HepG2 (cell line): ENCODE data around the gene SSNA1. TPM values are rescaled to one million over a fixed set of nuclear protein-coding genes. Genes with fewer than 3 reads are reported as not detected.

Experiments used
- ATAC-seq: fragments of 200-7000 bp; cut with Tn5 transposase; 3 replicates; pipeline ENCODE4 v1.9.1; 2020; ENCODE audit warnings: mild to moderate bottlenecking, moderate library complexity
- BruUV-seq: library from RNA; stranded (reverse); fragments of 400-500 nt; replicated peaks from 2 replicates; lab custom pipeline; 2021; lab: Mats Ljungman, UMichigan
- CTCF ChIA-PET: fragments of 300-600 bp; formaldehyde crosslinking; extraction: SDS; loops from one replicate; lab custom pipeline; 2021; ENCODE audit warnings: low total read pairs, inconsistent platforms, low intra/inter-chr PET ratio; lab: Yijun Ruan, JAX
- POLR2A ChIA-PET: fragments of 350-600 bp; sonication (Branson Sonifier 250); formaldehyde crosslinking; loops from one replicate; lab custom pipeline; 2020; ENCODE audit warnings: antibody characterized with exemption, inconsistent platforms; lab: Yijun Ruan, JAX
- DNase-seq: peaks from one replicate; pipeline ENCODE4 v3.0.0-alpha.2; 2015; ENCODE audit warnings: low spot score
- FAIRE-seq: peaks from 3 replicates; lab custom pipeline; 2011; peaks lifted over from hg19 to GRCh38; lab: Jason Lieb, UNC
- H2AFZ ChIP-seq: one replicate; pipeline ENCODE4 v1.6.1; 2011; ENCODE audit warnings: low read length, inconsistent platforms
- H3K27ac ChIP-seq: fragments of 300-600 bp; 3 replicates; pipeline ENCODE4 v1.8.0; 2011; ENCODE audit warnings: mixed run types, mild to moderate bottlenecking, mixed read lengths, low read length, inconsistent platforms; ENCODE audit not compliant: insufficient read depth; ENCODE audit errors: extremely low read length
- H3K27me3 ChIP-seq, 2 experiments: fragments of 200-600 bp in 1 of 2; 2 replicates in 1 of 2; 3 replicates in 1 of 2; pipeline versions ENCODE4 v1.6.0 to v1.8.0; 2011; ENCODE audit warnings: low read length in 2 of 2, mild to moderate bottlenecking in 2 of 2, moderate library complexity in 2 of 2, inconsistent platforms in 1 of 2; ENCODE audit not compliant: insufficient read depth in 2 of 2, control insufficient read depth in 1 of 2
- H3K36me3 ChIP-seq, 2 experiments: fragments of 200-600 bp in 1 of 2; replicated peaks in 1 of 2; 2 replicates in 1 of 2; 3 replicates in 1 of 2; pipeline versions ENCODE4 v1.5.1 to v1.8.0; 2011; ENCODE audit warnings: low read length in 2 of 2, inconsistent platforms in 1 of 2; ENCODE audit not compliant: insufficient read depth in 2 of 2, control insufficient read depth in 1 of 2
- H3K4me1 ChIP-seq: 2 replicates; pipeline ENCODE4 v1.5.1; 2012; ENCODE audit warnings: low read length, inconsistent platforms; ENCODE audit not compliant: insufficient read depth
- H3K4me2 ChIP-seq: 2 replicates; pipeline ENCODE4 v1.6.0; 2011; ENCODE audit warnings: low read depth, low read length, inconsistent platforms
- H3K4me3 ChIP-seq, 3 experiments: fragments of 200-600 bp in 1 of 3; sonication (generic), shearing (Covaris generic) in 1 of 3; replicated peaks in 1 of 3; 2 replicates each; pipeline ENCODE4 v1.5.1; 2011 to 2016; ENCODE audit warnings: low read length in 3 of 3, inconsistent platforms in 2 of 3, low read depth in 2 of 3, mild to moderate bottlenecking in 2 of 3, control low read depth in 1 of 3, mixed read lengths in 1 of 3; ENCODE audit not compliant: insufficient read depth in 1 of 3
- H3K79me2 ChIP-seq: one replicate; pipeline ENCODE4 v1.6.1; 2011; ENCODE audit warnings: low read length, inconsistent platforms; ENCODE audit not compliant: insufficient read depth
- H3K9ac ChIP-seq: 2 replicates; pipeline ENCODE4 v1.6.0; 2011; ENCODE audit warnings: mild to moderate bottlenecking, low read depth, low read length, inconsistent platforms; ENCODE audit not compliant: insufficient read depth
- H3K9me3 ChIP-seq: 2 replicates; pipeline ENCODE4 v1.5.1; 2012; ENCODE audit warnings: mild to moderate bottlenecking, low read length
- H4K20me1 ChIP-seq: 2 replicates; pipeline ENCODE4 v1.6.0; 2011; ENCODE audit warnings: inconsistent platforms, mild to moderate bottlenecking, low read length, moderate library complexity; ENCODE audit not compliant: insufficient read depth
- AKAP8 ChIP-seq: sonication (generic); formaldehyde crosslinking; IDR thresholded peaks from 2 replicates; pipeline ENCODE4 v1.5.1; 2020; ENCODE audit warnings: mild to moderate bottlenecking, missing genetic modification reagents
- FOXK1 ChIP-seq: sonication (generic); formaldehyde crosslinking; IDR thresholded peaks from 2 replicates; pipeline ENCODE4 v1.4.0; 2020; ENCODE audit warnings: low read depth, missing genetic modification reagents, borderline replicate concordance
- HNRNPL ChIP-seq: fragments of 200-400 bp; formaldehyde crosslinking; IDR thresholded peaks from 2 replicates; pipeline ENCODE4 v1.6.1; 2017; ENCODE audit warnings: mild to moderate bottlenecking, low read depth, low read length
- IKZF5 ChIP-seq: IDR thresholded peaks from 2 replicates; pipeline ENCODE4 v1.6.1; 2018; ENCODE audit warnings: missing genetic modification reagents, mild to moderate bottlenecking, missing compliant biosample characterization
- IRF1 ChIP-seq: sonication (generic); formaldehyde crosslinking; IDR thresholded peaks from 2 replicates; pipeline ENCODE4 v1.4.0; 2020; ENCODE audit warnings: low read depth, mild to moderate bottlenecking, missing genetic modification reagents
- MAFF ChIP-seq: IDR thresholded peaks from 2 replicates; pipeline ENCODE4 v1.6.1; 2011; ENCODE audit warnings: low read depth, low read length, improper control_type of control experiment
- PBX2 ChIP-seq: IDR thresholded peaks from 2 replicates; pipeline ENCODE4 v1.6.1; 2016; ENCODE audit warnings: control low read depth
- RORA ChIP-seq: sonication (generic); formaldehyde crosslinking; IDR thresholded peaks from 2 replicates; pipeline ENCODE4 v1.5.0; 2020; ENCODE audit warnings: mild to moderate bottlenecking, missing genetic modification reagents, moderate library complexity
- SRF ChIP-seq: IDR thresholded peaks from 2 replicates; pipeline ENCODE4 v1.6.1; 2011; ENCODE audit warnings: mild to moderate bottlenecking, low read depth, low read length, moderate library complexity
- TEAD2 ChIP-seq: sonication (generic); formaldehyde crosslinking; IDR thresholded peaks from 2 replicates; pipeline ENCODE4 v1.9.0; 2021; ENCODE audit warnings: missing genetic modification reagents
- TERF1 ChIP-seq: sonication (generic); formaldehyde crosslinking; IDR thresholded peaks from 2 replicates; pipeline ENCODE4 v1.8.0; 2022; ENCODE audit warnings: mild to moderate bottlenecking, missing genetic modification reagents, moderate library complexity
- TOE1 ChIP-seq: sonication (generic); formaldehyde crosslinking; IDR thresholded peaks from 2 replicates; pipeline ENCODE4 v1.4.0; 2020; ENCODE audit warnings: mild to moderate bottlenecking, missing genetic modification reagents
- ZNF224 ChIP-seq: sonication (generic); formaldehyde crosslinking; IDR thresholded peaks from 2 replicates; pipeline ENCODE4 v1.5.0; 2020; ENCODE audit warnings: mild to moderate bottlenecking, missing genetic modification reagents
- WGBS: methylation state at CpG from one replicate; pipeline ENCODE4 v1.1.6; 2017; ENCODE audit warnings: low lambda C conversion rate; 5-methylcytosine and 5-hydroxymethylcytosine counted together
- in situ Hi-C: cut with HindIII; loops from 2 replicates; pipeline ENCODE4 v1.10.0; 2017; ENCODE audit warnings: low pct_unique_long_range_greater_than_20kb; ENCODE audit not compliant: extremely low pct_ligation_motif_present
- intact Hi-C: fragments of 100-400 bp; cut with micrococcal nuclease; formaldehyde crosslinking; loops from one replicate; pipeline ENCODE4 v1.10.0; 2022; ENCODE audit not compliant: unreplicated experiment
- polyA plus RNA-seq, 8 experiments: library from polyadenylated mRNA; depleted of rRNA in 3 of 8; stranded (reverse) in 7 of 8; unstranded in 1 of 8; fragments of >200 nt; fragmentation: Illumina TruSeq in 4 of 8; extraction: Trizol in 4 of 8; gene quantifications; 2 replicates each; pipeline versions ENCODE4 v1.2.1 to v1.2.3, GENCODE V29; 2011 to 2016; ENCODE audit warnings: low read depth in 4 of 8, missing spikeins in 1 of 8, mixed read lengths in 1 of 8; ENCODE audit not compliant: insufficient read depth in 1 of 8
- total RNA-seq, 5 experiments: library from RNA; depleted of rRNA; stranded (reverse); fragments of >200 nt; fragmentation: Illumina TruSeq; extraction: Trizol; gene quantifications; 2 replicates each; pipeline ENCODE4 v1.2.3, GENCODE V29; 2016; ENCODE audit warnings: low read depth in 1 of 5
- TF ChIP-seq, protein P1 (sequence below): sonication (generic); formaldehyde crosslinking; conservative IDR thresholded peaks from 2 replicates; pipeline ENCODE4 v1.8.0; 2022; ENCODE audit warnings: mild to moderate bottlenecking, moderate library complexity, missing genetic modification reagents

Gene SSNA1
- total and polyA plus RNA-seq, 2 of the 13 experiments (the other 11 are each of a cell fraction or from before 2014, with no cell fraction given): 35.9 to 49.4 TPM

DNA sequence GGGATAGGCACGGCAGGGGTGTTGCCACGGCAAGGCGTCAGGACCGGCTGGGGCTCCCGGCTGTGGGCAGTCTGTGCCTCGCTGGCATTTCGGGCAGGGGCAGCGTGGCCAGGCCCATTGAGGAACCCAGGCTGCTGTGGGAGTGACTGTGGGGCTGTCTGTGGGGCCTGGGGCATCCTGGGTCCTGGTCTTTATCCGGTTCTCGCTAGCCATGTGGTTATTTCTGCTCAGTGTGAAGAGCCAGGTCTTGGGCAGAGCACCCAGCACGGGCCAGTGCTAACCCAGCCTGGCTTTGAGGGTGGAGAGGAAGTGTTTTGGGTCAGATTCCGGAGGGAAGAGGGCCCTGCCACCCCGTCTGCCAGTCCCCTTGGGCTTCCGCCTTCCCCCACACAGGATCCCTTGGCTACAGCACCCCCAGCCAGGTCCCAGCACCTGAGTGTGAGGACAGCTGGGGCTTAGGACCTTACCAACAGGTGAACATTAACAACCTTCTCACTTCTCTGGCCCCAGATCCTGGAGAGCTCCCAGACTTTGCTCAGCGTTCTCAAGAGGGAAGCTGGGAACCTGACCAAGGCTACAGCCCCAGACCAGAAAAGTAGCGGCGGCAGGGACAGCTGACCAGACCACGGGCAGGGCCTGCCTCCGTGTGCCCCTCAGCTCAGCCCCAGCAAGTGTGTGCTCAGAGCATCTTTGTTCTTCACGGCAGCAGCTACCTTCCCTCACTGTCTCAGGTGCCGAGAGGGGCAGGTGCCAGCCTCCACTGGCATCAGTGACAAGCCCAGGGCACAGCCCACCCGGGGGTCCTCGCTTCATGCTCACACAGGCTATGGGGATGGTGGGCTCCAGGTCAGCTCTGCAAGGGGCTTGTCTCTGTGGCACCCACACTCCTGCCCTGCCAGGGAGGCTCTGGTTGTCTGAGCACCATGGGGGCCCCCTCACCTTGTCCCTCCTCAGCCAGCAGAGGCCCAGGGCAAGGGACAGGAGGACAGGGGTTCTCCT lies 1.1 kb downstream of the SSNA1 start:
- H3K27me3 ChIP-seq: no peaks in the 10 kb centered on the region
- H2AFZ ChIP-seq: no peak overlapping the region
- H4K20me1 ChIP-seq: no peaks in the 10 kb centered on the region
- peaks cover 30% of the 10 kb centered on the region for H3K4me1 ChIP-seq
- in situ Hi-C loops (loop anchor here (5.0 kb wide), 1 partner anchor 38 kb away; the partner anchor contains the start of genes CYSRT1 and RNF224), intact Hi-C loops (loop anchor here (2.0 kb wide), 2 partner anchors 15 to 37 kb away; partner anchors contain the start of genes NDOR1, RNF224 and TMEM203)
- H3K36me3 ChIP-seq: peaks cover 13 to 22% of the 10 kb centered on the region in 2 experiments; a peak in 3 of 5 replicates
- DNase-seq: no peak
- BruUV-seq: no TSS peak
- CTCF ChIA-PET: interaction anchor here (0.8 to 2.6 kb wide), 4 partner anchors 10 to 73 kb away, joined by 3 to 19 read pairs (median 10); partner anchors contain the start of gene RNF224
- no peak for FAIRE-seq
- H3K9ac ChIP-seq: peak overlapping the region; percentile 87
- peaks cover 30% of the 10 kb centered on the region for H3K79me2 ChIP-seq
- peak overlapping the region; percentile 81 for H3K27ac ChIP-seq
- POLR2A ChIA-PET: interaction anchor here (0.8 to 3.8 kb wide), 29 partner anchors 9 to 134 kb away, joined by 3 to 52 read pairs (median 7); partner anchors contain the start of genes MAN1B1, NDOR1, NELFB and RNF208
- H3K9me3 ChIP-seq: no peaks in the 10 kb centered on the region
- peak overlapping the region; percentile 94 for H3K4me2 ChIP-seq
- peak; percentile 15 for ATAC-seq
- WGBS: 51% methylated on average over 7 of the region's 23 CpGs
- peak overlapping the region; percentile 84 to 99 (median 97); a peak in 5 of 6 replicates for H3K4me3 ChIP-seq
- TF ChIP-seq AKAP8 (CRISPR knock-in tag) (no peak), RORA (CRISPR knock-in tag) (no peak), IRF1 (no peak), ZNF224 (CRISPR knock-in tag) (no peak), FOXK1 (CRISPR knock-in tag) (no peak), TEAD2 (no peak), SRF (no peak), IKZF5 (CRISPR knock-in tag) (no peak), PBX2 (CRISPR knock-in tag) (no peak), MAFF (no peak), TOE1 (CRISPR knock-in tag) (no peak), TERF1 (CRISPR knock-in tag) (no peak), HNRNPL (peak; percentile 79; the same call in 1 of the 2 replicates)
- TF ChIP-seq, protein P1, sequence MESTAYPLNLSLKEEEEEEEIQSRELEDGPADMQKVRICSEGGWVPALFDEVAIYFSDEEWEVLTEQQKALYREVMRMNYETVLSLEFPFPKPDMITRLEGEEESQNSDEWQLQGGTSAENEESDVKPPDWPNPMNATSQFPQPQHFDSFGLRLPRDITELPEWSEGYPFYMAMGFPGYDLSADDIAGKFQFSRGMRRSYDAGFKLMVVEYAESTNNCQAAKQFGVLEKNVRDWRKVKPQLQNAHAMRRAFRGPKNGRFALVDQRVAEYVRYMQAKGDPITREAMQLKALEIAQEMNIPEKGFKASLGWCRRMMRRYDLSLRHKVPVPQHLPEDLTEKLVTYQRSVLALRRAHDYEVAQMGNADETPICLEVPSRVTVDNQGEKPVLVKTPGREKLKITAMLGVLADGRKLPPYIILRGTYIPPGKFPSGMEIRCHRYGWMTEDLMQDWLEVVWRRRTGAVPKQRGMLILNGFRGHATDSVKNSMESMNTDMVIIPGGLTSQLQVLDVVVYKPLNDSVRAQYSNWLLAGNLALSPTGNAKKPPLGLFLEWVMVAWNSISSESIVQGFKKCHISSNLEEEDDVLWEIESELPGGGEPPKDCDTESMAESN: no peak
